Activated CD8-positive, alpha-beta memory T cell treated with anti-CD3 and anti-CD28 coated beads for 1 hour (primary cell): ENCODE measurements around the gene PAPSS1.
"Not testable (repeated sequence)": the region's sequence is repeated elsewhere in the genome, so short reads cannot be mapped to it uniquely, and the experiment has no call there.

Source experiments
- DNase-seq, 2 donors: peaks; one replicate each; pipeline ENCODE4 v3.0.0-alpha.2; 2020; ENCODE audit warnings: low read depth in 1 of 2; ENCODE audit errors: extremely low read depth in 1 of 2

The PAPSS1 gene

DNA sequence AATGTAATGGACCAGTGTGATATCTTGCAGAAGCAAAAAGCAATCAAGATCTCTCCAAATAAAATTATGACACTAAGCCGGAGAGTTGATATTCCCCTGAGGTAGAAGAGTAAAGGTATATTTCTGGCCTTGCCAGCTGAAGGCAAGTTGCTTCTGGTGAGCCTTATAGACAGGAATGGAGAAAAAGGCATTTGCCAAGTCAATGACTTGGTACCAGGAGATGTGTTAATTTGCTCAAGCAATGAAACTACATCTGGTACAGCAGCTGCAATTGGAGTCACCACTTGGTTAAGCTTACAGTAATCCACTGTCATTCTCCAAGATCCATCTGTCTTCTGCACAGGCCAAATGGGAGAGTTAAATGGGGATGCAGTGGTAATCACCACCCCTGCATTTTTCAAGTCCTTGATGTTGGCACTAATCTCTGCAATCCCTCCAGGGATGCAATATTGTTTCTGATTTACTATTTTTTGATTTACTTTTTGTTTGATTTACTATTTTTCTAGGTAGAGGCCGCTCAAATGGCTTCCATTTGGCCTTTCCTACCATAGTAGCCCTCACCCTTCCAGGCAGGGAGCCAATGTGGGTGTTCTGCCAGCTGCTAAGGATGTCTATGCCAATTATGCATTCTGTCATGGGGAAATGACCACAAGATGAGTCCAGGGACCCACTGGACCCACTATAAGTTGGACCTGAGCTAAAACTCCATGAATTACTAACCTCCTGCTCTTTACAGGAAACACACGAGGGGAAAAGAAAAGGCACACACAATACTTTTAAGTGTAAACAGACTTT lies 6.3 kb upstream of the PAPSS1 start:
- not testable (repeated sequence) for DNase-seq

- DNase-seq: no peak
Measured at GRCh38 chr4:107725281-107725859, 5.3 kb upstream of the PAPSS1 start.

GRCh38 chr4:107723331-107723730 lies 3.3 kb upstream of the PAPSS1 start:
- DNase-seq: not testable (repeated sequence)

DNA sequence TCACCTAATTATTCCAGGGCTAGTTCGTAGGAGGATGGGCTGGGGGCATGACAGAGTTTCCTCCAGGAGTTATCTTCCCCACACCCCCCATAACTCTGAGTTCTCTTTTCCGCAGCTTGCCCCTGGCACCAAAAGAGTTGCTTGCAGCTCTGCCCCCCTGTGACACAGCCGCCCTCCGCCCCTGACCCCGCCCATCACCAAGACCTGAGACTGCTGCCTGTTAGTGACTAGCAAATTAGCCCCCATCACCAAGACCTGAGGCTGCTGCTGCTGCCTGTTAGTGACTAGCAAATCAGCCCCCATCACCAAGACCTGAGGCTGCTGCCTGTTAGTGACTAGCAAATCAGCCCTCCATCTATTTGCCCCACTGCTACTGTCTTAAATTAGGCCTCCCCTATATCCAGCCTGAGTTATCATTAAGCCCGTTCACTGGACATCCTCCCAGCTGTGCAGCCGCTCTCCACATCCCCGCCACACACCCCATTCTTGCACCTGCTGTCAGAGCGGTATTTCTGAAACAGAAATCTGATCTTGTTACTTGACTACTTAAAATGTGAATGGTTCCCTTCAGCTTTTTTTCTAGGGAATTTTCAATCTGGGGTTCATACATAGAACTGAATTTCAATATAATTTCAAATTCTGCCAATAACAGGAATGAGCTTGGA lies 1.5 kb upstream of the PAPSS1 start:
- DNase-seq: peak in 1 of 2 donors; percentile 16

DNA sequence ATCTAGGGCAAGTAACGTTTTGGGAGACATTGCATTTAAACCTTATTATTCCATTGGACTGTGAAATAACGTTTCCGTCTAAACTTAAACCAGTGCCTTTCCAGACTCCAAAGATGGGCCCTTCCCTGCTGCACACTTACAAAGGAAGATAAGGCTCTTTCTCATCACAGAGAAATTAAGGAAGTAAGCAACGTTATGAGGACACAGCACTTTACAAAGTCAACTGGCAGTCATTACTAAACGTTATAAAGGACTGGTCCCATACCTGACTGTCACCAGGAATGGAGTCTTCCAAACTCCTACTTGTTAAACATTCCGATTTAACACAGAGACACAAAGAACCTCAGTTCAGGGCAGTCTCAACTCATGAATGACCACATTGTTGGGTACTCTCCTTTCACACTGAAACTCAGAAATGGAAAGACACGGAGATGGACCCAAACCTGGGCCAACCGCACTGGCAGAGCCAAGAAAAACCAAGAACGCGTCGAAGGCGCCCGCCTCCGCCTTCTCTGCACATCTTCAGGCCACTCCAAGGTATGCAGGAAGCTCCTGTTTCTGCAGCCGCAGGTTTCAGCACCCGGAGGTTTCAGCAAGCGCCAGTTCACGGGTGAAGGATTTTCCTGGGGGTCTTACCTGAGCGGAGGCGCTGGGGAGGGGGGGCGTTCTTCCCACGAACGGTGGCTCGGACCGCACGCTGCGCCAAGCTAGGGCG lies 670 bp downstream of the PAPSS1 start:
- peak in 1 of 2 donors; percentile 3 for DNase-seq

- no peak for DNase-seq
Measured at GRCh38 chr4:107718351-107718965, 1.6 kb downstream of the PAPSS1 start.

DNA sequence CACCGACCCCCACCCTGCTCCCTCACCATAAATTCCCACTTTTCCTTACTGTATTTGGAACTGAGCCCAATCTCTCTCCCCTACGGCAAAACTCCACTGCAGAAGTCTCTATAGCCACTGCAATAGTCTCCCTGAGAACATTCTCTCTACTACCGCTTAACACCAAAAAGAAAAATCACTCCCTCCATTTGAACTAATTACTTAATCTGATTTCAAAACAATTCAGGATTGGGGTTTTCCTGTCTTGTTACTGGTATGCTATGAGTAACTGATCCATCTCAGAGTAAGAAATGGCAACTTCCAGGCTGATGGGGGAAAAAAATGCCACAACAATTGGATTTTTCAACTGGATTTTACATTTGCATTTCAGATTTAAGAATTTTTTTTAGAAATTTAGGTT lies 5.8 kb downstream of the PAPSS1 start:
- no peak for DNase-seq

GRCh38 chr4:107712236-107712635 lies 7.8 kb downstream of the PAPSS1 start:
- DNase-seq: no peak

DNA sequence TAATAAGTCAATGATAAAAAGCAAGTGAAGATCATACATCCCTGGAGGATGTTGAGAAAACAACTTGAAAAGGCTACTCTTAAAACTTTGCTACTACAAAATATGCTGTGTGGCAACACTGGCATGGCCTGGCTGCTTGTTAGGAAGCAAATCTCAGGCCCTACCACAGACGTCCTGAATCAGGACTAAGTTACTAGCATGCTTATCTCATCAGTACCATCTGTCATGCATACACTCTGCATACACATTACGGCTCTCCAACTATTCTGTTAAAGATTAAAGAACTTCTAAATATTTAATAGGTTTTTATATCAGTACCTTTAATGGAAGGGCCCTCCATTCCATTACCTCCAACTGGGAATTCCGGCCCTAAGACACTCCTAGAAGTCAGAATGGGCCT lies 8.2 kb downstream of the PAPSS1 start:
- DNase-seq: no peak

GRCh38 chr4:107710493-107711459 lies 9.3 kb downstream of the PAPSS1 start:
- no peak for DNase-seq

DNA sequence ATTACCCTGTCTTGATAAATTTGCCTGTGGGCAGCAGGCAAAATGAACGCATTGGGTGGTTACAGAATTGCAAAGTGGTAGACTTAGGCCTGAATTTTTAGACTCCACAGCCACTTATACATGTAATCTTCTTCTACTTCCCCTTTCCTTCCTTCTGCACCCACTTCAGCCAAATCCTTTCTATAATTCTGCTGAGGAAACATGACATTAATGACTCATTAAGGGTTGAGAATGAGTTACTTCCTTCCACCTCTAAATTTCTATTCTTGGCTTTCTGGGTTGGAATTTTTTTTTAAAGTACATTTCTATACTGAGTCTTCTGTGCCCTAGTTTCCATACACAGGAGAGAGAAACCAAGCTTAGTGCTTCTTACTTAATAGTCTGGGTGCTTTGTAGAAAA lies 10.1 kb downstream of the PAPSS1 start:
- DNase-seq: no peak

DNA sequence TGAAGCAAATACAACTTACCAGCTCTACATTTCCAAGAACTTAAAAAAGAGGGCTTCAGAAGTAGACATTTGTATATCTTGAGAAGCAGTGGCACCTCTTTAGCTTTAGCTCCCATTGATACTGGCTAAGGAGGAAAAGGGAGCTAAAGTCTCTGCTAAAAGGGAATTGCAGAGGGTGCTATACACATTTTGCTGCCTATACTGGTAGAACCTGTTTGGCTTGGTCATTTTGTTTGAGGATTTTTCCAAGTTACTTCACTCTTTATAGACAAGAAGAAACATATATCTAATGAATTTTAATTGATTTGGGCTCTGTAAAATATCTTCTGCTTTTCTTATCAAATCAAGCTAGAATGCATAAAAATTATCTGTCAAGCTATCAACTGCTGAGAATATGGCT lies 11.8 kb downstream of the PAPSS1 start:
- no peak for DNase-seq

DNA sequence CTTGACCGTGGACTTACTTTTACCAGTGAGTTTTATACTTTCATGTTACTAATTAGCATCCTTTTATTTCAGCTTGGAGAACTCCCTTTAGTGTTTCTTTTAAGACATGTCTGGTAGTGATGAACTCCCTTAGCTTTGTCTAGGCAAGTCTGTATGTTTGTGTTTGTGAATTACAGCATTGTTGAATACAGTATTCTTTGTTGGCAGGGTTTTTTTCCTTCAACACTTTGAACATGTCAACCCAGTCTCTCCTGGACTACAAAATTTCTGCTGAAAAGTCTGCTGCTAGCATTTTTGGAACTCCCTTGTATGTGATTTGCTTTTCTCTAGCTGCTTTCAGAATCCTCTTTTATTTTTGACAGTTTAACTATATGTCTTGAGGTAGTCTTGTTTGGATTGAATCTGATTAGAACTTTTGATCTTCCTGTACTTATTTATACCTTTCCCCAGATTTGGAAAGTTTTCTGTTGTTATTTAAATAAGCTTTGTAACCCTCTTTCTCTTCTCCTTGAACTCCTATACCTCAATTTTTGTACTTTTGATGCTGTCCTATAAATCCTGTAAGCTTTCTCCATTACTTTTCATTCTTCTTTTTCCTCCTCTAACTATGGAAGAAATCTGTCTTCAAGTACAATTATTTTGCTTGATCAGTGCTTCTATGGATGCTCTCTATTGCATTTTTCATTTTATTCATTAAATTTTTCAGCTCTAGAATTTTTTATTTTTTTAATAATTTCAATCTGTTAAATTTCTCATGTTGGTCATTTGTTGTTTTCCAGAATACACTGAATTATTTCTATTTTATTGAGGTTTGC lies 14.1 kb downstream of the PAPSS1 start:
- DNase-seq: no peak

DNA sequence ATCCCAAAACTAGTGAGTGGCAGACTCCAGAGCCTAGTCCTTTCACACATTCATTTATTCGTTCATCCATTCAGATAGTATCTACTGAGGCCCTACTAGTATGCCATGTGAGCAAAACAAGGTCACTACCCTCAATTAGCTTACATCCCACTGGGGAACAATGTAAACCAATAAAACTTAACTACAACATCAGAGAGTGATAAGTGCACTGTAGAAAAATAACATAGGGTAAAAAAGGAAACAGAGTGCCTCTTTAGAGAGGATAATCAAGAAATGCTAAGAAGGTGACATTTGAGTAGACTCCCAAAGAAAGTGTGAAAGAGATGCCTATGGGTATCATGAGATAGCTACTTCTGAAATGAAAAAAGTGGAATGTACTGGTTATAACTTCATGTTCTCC lies 18.5 kb downstream of the PAPSS1 start:
- DNase-seq: no peak

DNA sequence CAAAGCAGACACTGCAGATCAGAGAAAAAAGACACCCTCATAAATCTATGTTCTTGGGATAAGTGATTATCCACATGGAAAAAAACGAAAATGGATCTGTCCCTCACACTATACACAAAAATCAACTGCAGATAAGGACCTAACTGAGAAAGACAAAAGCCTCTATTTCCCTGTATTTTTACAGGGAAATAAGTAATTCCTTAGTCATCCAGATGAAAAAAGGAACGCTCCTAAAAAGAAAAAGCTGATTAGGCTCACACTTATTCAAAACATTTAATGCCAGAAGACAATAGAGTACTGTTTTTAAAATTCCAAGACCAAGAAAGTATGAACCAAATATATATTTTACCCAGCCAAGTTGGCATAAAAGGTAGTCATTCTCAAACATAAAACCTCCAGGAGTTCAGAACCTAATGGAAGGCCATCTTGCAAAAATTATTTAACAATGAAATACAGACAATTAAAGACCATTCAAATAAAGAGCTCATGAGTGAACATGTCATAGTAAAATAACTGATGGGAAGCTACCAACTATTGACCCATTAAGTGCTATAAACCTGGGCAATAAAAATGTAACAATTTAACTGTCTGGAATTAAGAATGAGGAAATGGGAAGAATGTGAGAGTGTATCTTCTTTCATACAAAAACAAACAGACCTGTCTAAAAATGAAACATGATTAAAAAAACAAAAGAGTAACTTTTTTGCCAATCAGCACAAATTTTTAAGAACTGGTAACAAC lies 20.4 kb downstream of the PAPSS1 start:
- no peak for DNase-seq

DNA sequence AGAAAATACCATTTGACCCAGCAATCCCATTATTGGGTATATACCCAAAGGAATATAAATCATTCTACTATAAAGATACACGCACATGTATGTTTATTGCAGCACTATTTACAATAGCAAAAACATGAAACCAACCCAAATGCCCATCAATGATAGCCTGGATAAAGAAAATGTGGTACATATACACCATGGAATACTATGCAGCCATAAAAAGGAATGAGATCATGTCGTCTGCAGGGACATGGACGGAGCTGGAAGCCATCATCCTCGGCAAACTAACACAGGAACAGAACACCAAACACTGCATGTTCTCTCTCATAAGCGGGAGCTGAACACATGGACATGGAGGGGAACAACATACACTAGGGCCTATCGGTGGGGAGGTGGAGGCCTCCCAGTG lies 23.8 kb downstream of the PAPSS1 start:
- not testable (repeated sequence) for DNase-seq

DNA sequence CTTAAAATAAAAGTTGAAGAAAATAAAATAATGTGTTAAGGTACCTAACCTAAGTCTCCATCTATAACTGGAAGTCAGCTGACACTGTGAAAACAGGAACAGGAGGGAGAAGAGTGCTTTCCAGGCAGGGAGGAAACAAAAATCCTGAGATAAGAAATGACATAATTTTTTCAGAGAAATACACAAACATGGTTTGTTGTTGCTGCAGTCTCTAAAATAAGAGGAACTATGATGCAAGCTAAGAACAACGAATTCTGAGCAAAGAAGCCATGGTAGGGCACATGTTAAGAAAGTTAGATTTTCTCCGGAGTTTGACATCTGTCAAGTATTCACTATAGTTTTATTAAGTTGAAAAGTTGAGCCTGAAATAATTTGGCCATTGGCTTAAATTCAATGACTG lies 26.9 kb downstream of the PAPSS1 start:
- no peak for DNase-seq

- no peak for DNase-seq
Measured at GRCh38 chr4:107692202-107692601, 27.8 kb downstream of the PAPSS1 start.
